ENCODE results near the gene OXA1L. TPM values are rescaled to one million over a fixed set of nuclear protein-coding genes. Genes with fewer than 3 reads are reported as not detected.

The OXA1L gene
- total RNA-seq, 1 donor from 2014 or later, result 160 TPM

GRCh38 chr14:22813145-22813544 is 46.7 kb downstream of the OXA1L start:
- DNase-seq (ENCODE audit: extremely low spot score, unreplicated experiment), result no peak
- H3K27ac Mint-ChIP-seq, result no peak overlapping the region
- H3K9me3 Mint-ChIP-seq, result no peaks in the 10 kb centered on the region
- H3K4me1 Mint-ChIP-seq (ENCODE audit: unreplicated experiment), result peaks cover 17% of the 10 kb centered on the region
- no peaks in the 10 kb centered on the region for H3K36me3 Mint-ChIP-seq
- no peaks in the 10 kb centered on the region for H3K27me3 Mint-ChIP-seq
- no peak for TF ChIP-seq CTCF (conservative IDR thresholded peaks at IDR 0.05)
- H3K4me3 Mint-ChIP-seq, result no peak overlapping the region

GRCh38 chr14:22814373-22814772 is 47.9 kb downstream of the OXA1L start:
- no peaks in the 10 kb centered on the region for H3K9me3 Mint-ChIP-seq
- H3K36me3 Mint-ChIP-seq, result no peaks in the 10 kb centered on the region
- TF ChIP-seq CTCF (conservative IDR thresholded peaks at IDR 0.05), result no peak
- peaks cover 4% of the 10 kb centered on the region for H3K27me3 Mint-ChIP-seq
- peaks cover 24% of the 10 kb centered on the region for H3K4me1 Mint-ChIP-seq (ENCODE audit: unreplicated experiment)
- no peak for DNase-seq (ENCODE audit: extremely low spot score, unreplicated experiment)
- H3K4me3 Mint-ChIP-seq, result peak overlapping the region; percentile 31
- peak overlapping the region; percentile 47 for H3K27ac Mint-ChIP-seq

DNA sequence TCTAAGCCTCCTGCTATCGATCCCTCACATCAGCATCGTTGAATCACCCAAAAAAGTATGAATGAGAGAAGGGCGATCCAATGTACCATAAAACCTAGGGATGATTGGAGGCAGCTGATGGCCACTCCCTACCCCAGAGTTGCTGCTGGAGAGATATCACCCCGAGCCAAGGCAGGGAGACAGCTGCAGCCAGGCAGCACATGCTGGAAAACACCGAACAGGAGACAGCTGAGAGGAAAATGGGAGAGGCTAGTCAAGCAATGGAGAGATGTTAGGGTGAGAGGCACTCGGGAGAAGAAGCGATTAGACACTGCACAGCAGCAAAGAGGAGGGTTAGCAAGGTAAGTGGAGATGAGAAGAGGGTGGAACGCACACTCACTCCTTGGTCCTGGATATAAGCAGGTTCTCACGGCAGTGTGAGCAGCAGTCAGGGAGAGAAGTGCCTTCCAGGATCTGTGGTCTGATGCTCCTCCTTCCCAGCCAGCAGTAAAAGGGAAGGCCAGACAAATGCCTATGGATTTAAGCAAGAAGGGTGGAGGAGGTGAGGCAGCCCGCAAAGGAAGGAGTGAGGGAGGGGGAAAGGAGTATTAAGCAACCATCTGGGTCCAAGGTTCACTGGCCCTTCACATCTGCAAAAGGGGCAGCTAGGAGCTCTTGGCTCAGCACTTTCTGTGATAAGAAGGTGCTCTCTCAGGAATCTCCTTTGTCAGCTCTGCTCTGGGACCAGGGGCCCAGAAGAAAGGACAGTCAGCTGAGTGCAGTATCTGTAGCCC is 48.6 kb downstream of the OXA1L start, which contains the start of gene SLC7A7:
TSS of gene SLC7A7 (minus strand) at position 495 of the 773 bp plus-strand sequence. CDS start 2,037 bp downstream, outside the sequence.
- Mint-ChIP-seq H3K4me1 (ENCODE audit: unreplicated experiment) (peaks cover 30% of the 10 kb centered on the region), H3K27ac (peak within 1 kb of the TSS; percentile 47), H3K36me3 (no peaks in the 10 kb centered on the region), H3K9me3 (no peaks in the 10 kb centered on the region), H3K27me3 (peaks cover 7% of the 10 kb centered on the region), H3K4me3 (peak within 1 kb of the TSS; percentile 48)
- DNase-seq (ENCODE audit: extremely low spot score, unreplicated experiment), result no peak
- TF ChIP-seq CTCF (conservative IDR thresholded peaks at IDR 0.05), result no peak

DNA sequence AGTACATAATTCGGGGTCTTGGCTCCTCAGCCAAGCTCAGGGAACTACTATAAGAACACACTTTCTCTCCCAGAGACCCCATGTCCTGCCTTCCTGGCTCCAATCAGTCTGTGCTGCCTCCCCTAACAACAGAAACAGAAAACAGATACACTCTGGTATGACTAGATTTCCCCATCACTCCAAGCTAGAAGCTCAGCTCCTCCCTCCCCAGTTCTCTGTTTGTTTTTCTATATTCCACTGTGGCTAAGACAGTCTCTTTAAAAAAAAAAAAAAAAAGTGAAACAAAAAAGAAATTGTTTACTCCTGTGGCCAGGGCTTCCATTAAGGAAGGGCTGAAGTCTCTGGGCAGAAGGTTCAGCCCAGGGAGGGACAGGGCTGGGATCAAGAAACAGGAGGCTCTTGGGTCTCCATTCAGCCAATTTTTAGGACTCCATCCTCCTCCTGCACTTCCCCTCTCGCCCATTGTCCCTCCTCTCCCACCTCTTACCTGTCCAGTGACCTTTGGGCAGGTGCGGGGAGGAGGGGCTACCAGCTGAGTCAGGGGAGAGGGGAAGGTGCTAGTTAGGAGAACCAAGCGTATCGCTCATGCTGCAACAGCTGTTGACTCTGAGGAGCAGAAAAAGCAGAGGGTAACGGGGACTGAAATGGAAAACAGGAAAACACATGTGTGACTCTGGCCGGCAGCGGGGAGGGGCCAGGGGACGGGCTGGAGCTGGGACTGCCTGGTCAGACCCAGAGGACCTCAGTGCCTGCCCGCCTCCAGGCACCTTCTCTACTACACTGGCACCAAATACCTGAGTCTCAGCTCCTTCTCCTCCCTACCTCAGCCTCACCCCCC is 52.9 kb downstream of the OXA1L start:
- no peak for DNase-seq (ENCODE audit: extremely low spot score, unreplicated experiment)
- Mint-ChIP-seq H3K9me3 (no peaks in the 10 kb centered on the region), H3K27ac (peak overlapping the region; percentile 79), H3K4me1 (ENCODE audit: unreplicated experiment) (peaks cover 50% of the 10 kb centered on the region), H3K4me3 (peak overlapping the region; percentile 55), H3K27me3 (peaks cover 22% of the 10 kb centered on the region), H3K36me3 (no peaks in the 10 kb centered on the region)
- no peak for TF ChIP-seq CTCF (conservative IDR thresholded peaks at IDR 0.05)

GRCh38 chr14:22820731-22821130 is 54.2 kb downstream of the OXA1L start:
- Mint-ChIP-seq H3K4me3 (peak overlapping the region; percentile 71), H3K36me3 (no peaks in the 10 kb centered on the region), H3K27me3 (peaks cover 22% of the 10 kb centered on the region), H3K4me1 (ENCODE audit: unreplicated experiment) (peaks cover 39% of the 10 kb centered on the region), H3K9me3 (no peaks in the 10 kb centered on the region), H3K27ac (peak overlapping the region; percentile 87)
- TF ChIP-seq CTCF (conservative IDR thresholded peaks at IDR 0.05), result no peak
- DNase-seq (ENCODE audit: extremely low spot score, unreplicated experiment), result no peak
